Measurements from ENCODE around the gene EFNA1.
"Not testable (repeated sequence)": the region's sequence is repeated elsewhere in the genome, so short reads cannot be mapped to it uniquely, and the experiment has no call there.

GRCh38 chr1:155162631-155163030 is 35.0 kb downstream of the EFNA1 start:
- TF ChIP-seq USF2 (IDR thresholded peaks at IDR 0.05; ENCODE audit: borderline replicate concordance, low read depth, low read length); RCOR1 (IDR thresholded peaks at IDR 0.05; ENCODE audit: low read length); ZBTB33 (IDR thresholded peaks at IDR 0.05; ENCODE audit: borderline replicate concordance, low read depth); EZH2phosphoT487 (IDR thresholded peaks at IDR 0.05; ENCODE audit: borderline replicate concordance, low read depth); CTCF (IDR thresholded peaks at IDR 0.05); REST (IDR thresholded peaks at IDR 0.05; ENCODE audit: low read depth, low read length); TAF1 (IDR thresholded peaks at IDR 0.05; ENCODE audit: borderline replicate concordance, low read depth, low read length); GATA2 (CRISPR knock-in tag; IDR thresholded peaks at IDR 0.05): not testable (repeated sequence)

Measured in SK-N-SH (cell line).